GM21717 (cell line): ENCODE results near the gene PRSS2.
A peak's percentile ranks its signal among the peaks of the same experiment; 100 is the strongest.
"Not testable (repeated sequence)": the region's sequence is repeated elsewhere in the genome, so short reads cannot be mapped to it uniquely, and the experiment has no call there.

Source experiments
- ATAC-seq: cut with Tn5 transposase; IDR thresholded peaks from one replicate; pipeline ENCODE4 v1.9.1; 2021; ENCODE audit warnings: mild to moderate bottlenecking, moderate library complexity; ENCODE audit not compliant: unreplicated experiment

The PRSS2 gene

DNA sequence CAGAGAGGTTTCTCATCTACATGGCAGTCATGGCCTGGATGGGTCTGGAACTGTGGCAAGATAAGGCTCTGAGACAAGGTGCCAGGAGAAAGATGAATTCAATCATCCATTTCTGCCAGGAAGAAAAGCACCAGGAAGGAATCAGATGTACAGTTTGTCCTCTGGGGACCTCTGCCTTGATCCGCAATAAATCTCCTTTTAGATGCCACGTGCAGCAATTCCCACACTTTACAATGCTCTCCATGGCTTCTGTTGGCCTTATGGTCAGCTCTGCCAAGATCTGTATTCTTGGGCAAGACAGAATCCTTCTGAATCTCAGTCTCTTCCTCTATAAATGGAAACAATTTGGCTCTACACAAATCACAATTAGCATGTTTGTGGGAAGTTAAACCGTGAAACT lies 12.5 kb upstream of the PRSS2 start:
- ATAC-seq, result not testable (repeated sequence)

DNA sequence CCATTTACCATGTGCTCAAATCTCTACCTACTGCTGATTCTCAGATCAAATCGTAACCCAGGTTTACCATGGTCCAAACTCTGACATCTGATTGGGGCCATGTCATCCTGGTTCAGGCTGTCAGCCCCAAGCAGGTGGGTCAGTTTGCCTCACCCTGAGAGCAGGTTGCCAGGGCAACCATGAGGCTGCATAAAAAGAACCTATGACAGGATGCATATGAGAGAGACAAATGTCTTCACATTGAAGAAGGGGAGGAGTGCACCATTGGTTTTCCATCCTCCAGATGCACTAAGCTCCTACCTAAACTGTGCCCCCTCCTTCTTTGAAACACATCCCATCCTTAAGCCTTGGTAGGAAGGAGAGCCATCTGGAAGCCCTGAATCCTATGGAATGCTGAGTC lies 11.3 kb upstream of the PRSS2 start:
- ATAC-seq, result no peak

DNA sequence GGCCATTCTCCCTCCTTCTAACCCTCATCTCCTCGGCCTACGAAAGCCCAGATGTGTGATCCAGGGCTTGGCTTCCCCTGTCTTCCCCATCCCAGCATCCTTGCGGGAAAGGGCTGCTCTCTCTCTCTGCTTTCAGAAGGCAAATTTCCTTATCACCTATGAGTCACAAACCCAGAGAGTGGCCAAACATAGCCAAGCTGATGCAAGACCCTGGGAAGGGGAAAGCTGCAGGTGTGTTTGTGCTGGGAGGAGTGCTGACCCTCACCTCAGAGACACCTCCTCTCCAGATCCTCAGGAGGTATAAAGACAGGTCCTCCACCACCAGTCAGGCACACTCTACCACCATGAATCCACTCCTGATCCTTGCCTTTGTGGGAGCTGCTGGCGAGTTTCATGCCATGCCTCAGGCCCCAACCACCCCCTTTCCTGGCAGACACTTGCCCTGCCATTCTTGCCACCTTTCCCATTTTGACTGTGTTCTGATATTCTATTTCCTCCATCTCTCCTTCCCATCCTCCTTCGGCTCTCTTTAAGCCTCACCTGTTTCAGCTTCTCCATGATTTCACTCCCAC lies 10.6 kb upstream of the PRSS2 start:
- no peak for ATAC-seq

DNA sequence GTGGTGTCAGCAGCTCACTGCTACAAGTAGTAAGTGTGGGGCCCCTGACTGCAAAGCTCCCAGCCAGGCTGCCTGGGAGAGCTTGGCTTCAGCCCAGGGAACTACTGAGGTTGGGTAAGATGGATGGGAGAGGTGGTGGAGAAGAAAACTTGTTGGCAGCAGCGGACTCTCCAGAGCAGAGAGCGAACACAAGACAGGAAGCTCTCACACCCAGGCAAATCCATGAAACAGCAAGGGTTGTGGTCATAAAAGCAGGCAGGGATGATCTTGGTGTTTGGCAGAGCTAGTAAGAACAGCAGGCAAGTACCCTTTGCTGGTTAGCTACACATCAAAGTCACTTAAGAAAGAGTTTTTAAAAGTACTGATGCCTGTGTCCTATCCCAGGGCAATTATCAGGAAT lies 9.2 kb upstream of the PRSS2 start:
- ATAC-seq, result not testable (repeated sequence)

DNA sequence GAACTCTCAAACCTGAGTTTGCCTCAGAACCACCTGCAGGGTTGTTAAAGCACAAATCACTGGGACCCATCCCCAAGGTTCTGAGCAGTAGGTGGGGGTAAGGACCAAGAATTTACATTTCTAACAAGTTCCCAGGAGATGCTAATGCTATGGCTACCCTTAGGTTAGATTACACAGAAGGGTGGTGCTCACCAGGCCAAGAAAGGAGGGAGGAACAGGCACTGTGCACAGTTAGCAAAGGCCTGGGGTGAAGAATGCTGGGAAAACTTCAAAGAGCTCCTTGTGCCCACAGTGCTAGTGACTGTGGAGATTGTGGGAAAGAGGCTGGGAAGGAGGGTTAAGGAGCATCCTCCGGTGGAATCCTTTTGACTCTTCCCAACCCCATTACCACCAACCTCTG lies 8.7 kb upstream of the PRSS2 start:
- no peak for ATAC-seq

GRCh38 chr7:142767451-142767850 lies 3.3 kb upstream of the PRSS2 start:
- ATAC-seq, result no peak

GRCh38 chr7:142767861-142768260 lies 2.9 kb upstream of the PRSS2 start:
- ATAC-seq, result no peak

DNA sequence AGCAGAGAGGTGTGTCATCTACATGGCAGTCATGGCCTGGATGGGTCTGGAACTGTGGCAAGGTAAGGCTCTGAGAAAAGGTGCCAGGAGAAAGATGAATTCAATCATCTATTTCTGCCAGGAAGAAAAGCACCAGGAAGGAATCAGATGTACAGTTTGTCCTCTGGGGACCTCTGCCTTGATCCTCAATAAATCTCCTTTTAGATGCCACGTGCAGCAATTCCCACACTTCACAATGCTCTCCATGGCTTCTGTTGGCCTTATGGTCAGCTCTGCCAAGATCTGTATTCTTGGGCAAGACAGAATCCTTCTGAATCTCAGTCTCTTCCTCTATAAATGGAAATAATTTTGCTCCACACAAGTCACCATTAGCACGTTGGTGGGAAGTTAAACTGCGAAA lies 1.9 kb upstream of the PRSS2 start:
- not testable (repeated sequence) for ATAC-seq

GRCh38 chr7:142771353-142771723 lies 568 bp downstream of the PRSS2 start:
- ATAC-seq, result peak; percentile 39

DNA sequence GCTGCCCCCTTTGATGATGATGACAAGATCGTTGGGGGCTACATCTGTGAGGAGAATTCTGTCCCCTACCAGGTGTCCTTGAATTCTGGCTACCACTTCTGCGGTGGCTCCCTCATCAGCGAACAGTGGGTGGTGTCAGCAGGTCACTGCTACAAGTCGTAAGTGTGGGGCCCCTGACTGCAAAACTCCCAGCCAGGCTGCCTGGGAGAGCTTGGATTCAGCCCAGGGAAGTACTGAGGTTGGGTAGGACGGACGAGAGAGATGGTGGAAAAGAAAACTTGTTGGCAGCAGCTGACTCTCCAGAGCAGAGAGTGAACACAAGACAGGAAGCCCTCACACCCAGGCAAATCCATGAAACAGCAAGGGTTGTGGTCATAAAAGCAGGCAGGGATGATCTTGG lies 1.3 kb downstream of the PRSS2 start:
- ATAC-seq, result no peak

DNA sequence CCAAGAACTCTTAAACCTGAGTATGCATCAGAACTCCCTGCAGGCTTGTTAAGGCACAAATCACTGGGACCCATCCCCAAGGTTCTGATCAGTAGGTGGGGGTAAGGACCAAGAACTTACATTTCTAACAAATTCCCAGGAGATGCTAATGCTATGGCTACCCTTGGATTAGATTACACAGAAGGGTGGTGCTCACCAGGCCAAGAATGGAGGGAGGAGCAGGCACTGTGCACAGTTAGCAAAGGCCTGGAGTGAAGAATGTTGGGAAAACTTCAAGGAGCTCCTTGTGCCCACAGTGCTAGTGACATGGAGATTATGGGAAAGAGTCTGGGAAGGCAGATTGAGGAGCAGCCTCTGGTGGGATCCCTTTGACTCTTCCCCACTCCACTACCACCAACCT lies 1.9 kb downstream of the PRSS2 start:
- ATAC-seq, result no peak

GRCh38 chr7:142773230-142773629 lies 2.5 kb downstream of the PRSS2 start:
- no peak for ATAC-seq

- no peak for ATAC-seq
Observed at GRCh38 chr7:142773937-142774744, 3.4 kb downstream of the PRSS2 start.

- no peak for ATAC-seq
Observed at GRCh38 chr7:142774826-142775225, 4.1 kb downstream of the PRSS2 start.

DNA sequence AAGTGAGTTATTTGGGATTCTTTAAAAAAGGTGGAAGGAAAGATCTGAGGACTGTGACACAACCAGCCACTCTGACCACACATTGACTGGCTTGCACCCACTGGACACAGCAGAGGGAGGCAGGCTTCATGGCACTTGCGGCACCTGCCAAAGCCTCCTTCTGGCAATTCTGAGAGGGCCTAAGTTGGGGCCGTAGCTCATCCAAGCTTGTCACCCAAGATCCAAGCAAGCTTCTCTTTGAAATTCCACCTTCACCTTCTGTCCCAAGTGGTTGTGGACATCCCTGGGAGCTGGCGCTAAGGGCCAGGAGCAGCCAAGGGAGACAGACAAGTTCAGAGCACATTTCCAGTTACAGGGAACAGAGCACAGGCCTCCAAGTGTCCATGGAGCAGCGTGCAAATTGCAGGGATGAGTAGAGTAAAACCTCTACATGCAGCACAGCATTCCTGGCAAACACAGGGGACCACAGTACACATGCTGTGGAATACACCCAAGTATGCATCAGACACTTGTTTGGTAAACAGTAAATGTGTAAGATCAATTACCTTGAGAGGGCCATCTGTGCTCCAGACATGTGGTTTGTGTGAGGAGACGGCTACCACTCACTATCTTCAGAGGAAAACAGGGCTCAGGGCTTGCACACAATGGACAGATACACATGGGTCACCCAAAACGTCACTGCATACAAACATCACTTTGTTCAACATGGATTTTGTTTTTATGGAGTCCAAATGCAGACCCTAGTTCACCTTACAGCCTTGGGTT lies 4.8 kb downstream of the PRSS2 start:
- ATAC-seq, result not testable (repeated sequence)

DNA sequence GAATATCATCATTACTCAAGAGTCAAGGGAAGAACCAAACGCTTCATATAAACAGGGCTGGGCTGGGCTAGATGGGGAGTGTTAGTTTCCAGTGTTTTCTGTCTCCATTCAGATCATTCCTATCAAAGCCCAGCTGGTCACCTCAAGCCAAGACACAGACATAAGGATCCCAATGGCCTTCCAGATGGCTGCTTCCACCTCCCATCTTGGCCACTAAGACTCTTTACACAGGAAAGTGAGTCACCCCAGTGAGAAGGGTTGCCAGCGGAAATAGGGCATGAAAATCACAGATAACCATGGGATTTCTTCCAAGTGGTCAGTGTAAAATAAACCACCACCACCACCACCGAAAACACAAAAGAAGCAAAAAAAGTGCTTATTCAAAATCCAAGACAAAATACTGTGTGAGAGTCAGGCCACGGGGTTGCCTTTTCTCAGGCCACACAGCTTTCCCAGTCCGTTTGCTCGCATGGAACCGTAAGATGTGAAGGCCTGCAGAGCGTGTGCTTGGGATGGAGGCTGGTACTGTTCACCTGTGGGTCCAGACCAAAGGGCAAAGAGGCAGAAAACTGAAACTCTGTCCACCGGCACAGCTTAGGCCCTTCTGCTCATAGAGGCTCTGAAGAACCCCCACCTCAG lies 5.6 kb downstream of the PRSS2 start:
- ATAC-seq, result no peak

DNA sequence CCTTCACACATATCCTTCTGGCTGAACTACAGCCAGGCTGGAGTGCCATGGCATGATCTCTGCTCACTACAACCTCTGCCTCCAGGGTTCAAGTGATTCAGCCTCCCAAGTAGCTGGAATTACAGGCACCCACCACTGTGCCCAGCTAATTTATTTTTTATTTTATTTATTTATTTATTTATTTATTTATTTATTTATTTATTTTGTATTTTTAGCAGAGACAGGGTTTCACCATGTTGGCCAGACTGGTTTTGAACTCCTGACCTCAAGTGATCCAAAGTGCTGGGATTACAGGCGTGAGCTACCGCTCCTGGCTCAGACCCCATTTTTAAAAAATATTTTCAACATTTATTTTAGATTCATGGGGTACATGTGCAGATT lies 6.1 kb downstream of the PRSS2 start:
- ATAC-seq, result not testable (repeated sequence)

DNA sequence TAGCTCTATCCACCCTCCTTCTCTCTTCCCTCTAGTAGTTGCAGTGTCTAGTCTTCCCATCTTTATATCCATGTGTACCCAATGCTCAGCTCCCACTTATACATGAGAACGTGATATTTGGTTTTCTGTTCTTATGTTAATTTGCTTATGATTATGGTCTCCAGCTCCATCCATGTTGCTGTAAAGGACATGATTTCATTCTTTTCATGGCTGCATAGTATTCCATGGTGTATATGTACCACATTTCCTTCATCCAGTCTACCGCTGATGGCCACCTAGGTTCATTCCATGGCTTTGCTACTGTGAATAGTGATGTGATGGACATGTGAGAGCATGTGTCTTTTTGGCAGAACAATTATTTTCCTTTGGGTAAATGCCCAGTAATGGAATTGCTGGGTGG lies 6.5 kb downstream of the PRSS2 start:
- ATAC-seq, result no peak

DNA sequence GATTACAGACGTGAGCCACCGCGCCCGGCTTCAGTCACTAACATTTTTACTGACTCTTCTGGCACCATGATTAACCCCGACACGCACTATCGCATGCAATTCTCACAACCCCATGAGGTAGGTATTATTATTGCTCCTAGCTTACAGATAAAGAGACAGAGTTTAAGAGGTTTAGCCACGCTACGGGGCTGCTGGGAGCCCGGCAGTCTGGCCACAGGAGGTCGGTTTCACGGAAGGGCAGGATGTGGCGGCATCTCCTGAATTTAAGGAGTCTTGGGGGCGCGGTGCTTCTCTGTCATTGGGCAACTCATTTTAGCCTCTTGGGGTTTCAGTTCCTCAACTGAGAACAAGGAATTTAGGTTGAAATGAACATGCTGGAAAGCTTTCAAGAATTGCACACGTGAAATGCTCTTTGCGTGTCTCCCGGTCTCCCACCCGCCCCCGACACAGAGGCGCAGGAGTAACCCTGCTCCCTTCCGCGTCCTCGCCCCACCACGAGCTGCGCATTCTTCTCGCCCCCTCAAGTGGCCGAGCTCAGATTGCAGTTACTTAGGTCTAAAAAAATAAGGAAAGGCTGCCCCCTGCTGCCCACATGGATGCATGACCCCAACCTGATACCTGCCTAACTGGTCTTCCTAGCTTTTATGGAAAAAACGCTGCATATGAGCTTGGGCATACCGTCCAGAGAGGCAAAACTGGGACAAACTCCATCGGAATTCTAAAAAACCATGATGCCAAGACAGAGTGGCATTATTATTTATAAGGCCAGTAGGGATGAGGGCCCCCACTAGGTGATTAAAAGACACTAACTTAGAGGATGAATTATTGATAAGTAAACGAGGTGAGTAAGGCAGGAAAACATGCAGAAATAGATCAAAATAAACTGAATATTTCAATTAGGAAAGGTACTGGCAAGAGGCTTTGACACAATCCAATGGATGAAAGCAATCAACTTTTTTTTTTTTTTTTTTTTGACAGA lies 12.4 kb downstream of the PRSS2 start:
- ATAC-seq, result peak; percentile 94

DNA sequence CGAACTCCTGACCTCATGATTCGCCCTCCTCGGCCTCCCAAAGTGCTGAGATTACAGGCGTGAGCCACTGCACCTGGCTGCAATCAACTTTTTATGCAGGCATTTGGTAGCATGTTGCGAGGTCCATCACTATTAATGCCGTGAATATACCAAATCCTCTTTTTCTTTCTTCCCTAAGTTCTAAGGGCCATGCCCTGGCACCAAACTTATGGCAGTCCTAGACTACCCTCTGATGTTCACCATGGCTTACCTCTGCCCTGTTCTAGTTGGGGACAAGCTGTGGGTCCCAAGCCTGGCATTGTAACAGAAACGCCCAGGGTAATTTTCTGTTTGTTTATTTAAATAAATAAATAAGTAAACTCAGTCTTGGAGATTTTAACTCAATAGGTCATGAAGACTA lies 13.3 kb downstream of the PRSS2 start:
- ATAC-seq, result no peak
